ENCODE data around the gene ZFP36.

GRCh38 chr19:39389631-39390414, 16.8 kb upstream of the ZFP36 start:
- TF ChIP-seq, protein P1, sequence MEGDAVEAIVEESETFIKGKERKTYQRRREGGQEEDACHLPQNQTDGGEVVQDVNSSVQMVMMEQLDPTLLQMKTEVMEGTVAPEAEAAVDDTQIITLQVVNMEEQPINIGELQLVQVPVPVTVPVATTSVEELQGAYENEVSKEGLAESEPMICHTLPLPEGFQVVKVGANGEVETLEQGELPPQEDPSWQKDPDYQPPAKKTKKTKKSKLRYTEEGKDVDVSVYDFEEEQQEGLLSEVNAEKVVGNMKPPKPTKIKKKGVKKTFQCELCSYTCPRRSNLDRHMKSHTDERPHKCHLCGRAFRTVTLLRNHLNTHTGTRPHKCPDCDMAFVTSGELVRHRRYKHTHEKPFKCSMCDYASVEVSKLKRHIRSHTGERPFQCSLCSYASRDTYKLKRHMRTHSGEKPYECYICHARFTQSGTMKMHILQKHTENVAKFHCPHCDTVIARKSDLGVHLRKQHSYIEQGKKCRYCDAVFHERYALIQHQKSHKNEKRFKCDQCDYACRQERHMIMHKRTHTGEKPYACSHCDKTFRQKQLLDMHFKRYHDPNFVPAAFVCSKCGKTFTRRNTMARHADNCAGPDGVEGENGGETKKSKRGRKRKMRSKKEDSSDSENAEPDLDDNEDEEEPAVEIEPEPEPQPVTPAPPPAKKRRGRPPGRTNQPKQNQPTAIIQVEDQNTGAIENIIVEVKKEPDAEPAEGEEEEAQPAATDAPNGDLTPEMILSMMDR (IDR thresholded peaks at IDR 0.05 in 8 of 11, conservative IDR thresholded peaks at IDR 0.05 in 3 of 11), result no peak
- TF ChIP-seq POLR2AphosphoS5 (IDR thresholded peaks at IDR 0.05), result no peak
